H9 (cell line): ENCODE results near the gene ITGA1. TPM values are rescaled to one million over a fixed set of nuclear protein-coding genes. Genes with fewer than 3 reads are reported as not detected.

Experiments used
- DNase-seq: peaks from one replicate; pipeline ENCODE4 v3.0.0-alpha.2; 2017
- H2AFZ ChIP-seq: one replicate; pipeline ENCODE4 v1.6.1; 2013; ENCODE audit warnings: mild to moderate bottlenecking, low read length, control low read depth, moderate library complexity
- H2AK5ac ChIP-seq: 2 replicates; pipeline ENCODE4 v1.6.1; 2013; ENCODE audit warnings: low read length, control low read depth, mixed read lengths; ENCODE audit not compliant: insufficient read length
- H2BK120ac ChIP-seq: one replicate; pipeline ENCODE4 v1.6.1; 2013; ENCODE audit warnings: low read depth, mild to moderate bottlenecking, low read length, control low read depth, inconsistent platforms; ENCODE audit not compliant: poor library complexity, severe bottlenecking
- H2BK12ac ChIP-seq: 2 replicates; pipeline ENCODE4 v1.6.1; 2013; ENCODE audit warnings: low read length, control low read depth, mixed read lengths, low read depth; ENCODE audit not compliant: insufficient read length
- H2BK15ac ChIP-seq: 2 replicates; pipeline ENCODE4 v1.6.1; 2013; ENCODE audit warnings: low read depth, low read length, control low read depth
- H2BK20ac ChIP-seq: one replicate; pipeline ENCODE4 v1.6.1; 2013; ENCODE audit warnings: low read depth, mild to moderate bottlenecking, low read length, control low read depth, inconsistent platforms; ENCODE audit not compliant: poor library complexity, severe bottlenecking
- H2BK5ac ChIP-seq: 2 replicates; pipeline ENCODE4 v1.6.1; 2013; ENCODE audit warnings: low read length, control low read depth, mixed read lengths; ENCODE audit not compliant: insufficient read length
- H3K14ac ChIP-seq: 2 replicates; pipeline ENCODE4 v1.6.1; 2013; ENCODE audit warnings: low read length, control low read depth; ENCODE audit not compliant: insufficient read depth
- H3K18ac ChIP-seq: 2 replicates; pipeline ENCODE4 v1.6.1; 2013; ENCODE audit warnings: low read depth, mild to moderate bottlenecking, mixed read lengths, low read length, control low read depth; ENCODE audit not compliant: insufficient read length
- H3K23ac ChIP-seq: 2 replicates; pipeline ENCODE4 v1.6.1; 2013; ENCODE audit warnings: low read length, control low read depth, mixed read lengths, low read depth; ENCODE audit not compliant: insufficient read length
- H3K23me2 ChIP-seq: 2 replicates; pipeline ENCODE4 v1.6.1; 2013; ENCODE audit warnings: low read depth, mild to moderate bottlenecking, mixed read lengths, low read length, control low read depth; ENCODE audit not compliant: insufficient read length, poor library complexity, severe bottlenecking
- H3K27ac ChIP-seq: 2 replicates; pipeline ENCODE4 v1.5.1; 2013; ENCODE audit warnings: low read length, control low read depth, mixed read lengths, low read depth; ENCODE audit not compliant: insufficient read length
- H3K27me3 ChIP-seq: 2 replicates; pipeline ENCODE4 v1.6.1; 2013; ENCODE audit warnings: low read length, control low read depth, inconsistent platforms; ENCODE audit not compliant: insufficient read depth
- H3K4ac ChIP-seq: 2 replicates; pipeline ENCODE4 v1.6.1; 2013; ENCODE audit warnings: low read depth, mild to moderate bottlenecking, control low read depth, inconsistent platforms, low read length, moderate library complexity
- H3K4me1 ChIP-seq: 2 replicates; pipeline ENCODE4 v1.6.1; 2013; ENCODE audit warnings: low read length, control low read depth, inconsistent platforms; ENCODE audit not compliant: insufficient read depth
- H3K4me2 ChIP-seq: 2 replicates; pipeline ENCODE4 v1.6.1; 2013; ENCODE audit warnings: low read length, control low read depth, mixed read lengths; ENCODE audit not compliant: insufficient read length, insufficient read depth
- H3K56ac ChIP-seq: 2 replicates; pipeline ENCODE4 v1.6.1; 2013; ENCODE audit warnings: low read depth, mild to moderate bottlenecking, mixed read lengths, low read length, control low read depth; ENCODE audit not compliant: insufficient read length
- H3K79me1 ChIP-seq: 2 replicates; pipeline ENCODE4 v1.6.1; 2013; ENCODE audit warnings: low read depth, mild to moderate bottlenecking, moderate library complexity, low read length, control low read depth, inconsistent platforms; ENCODE audit not compliant: insufficient read depth, poor library complexity, severe bottlenecking
- H3K79me2 ChIP-seq: 2 replicates; pipeline ENCODE4 v1.6.1; 2013; ENCODE audit warnings: low read length, control low read depth, inconsistent platforms; ENCODE audit not compliant: insufficient read depth
- H3K9ac ChIP-seq: 2 replicates; pipeline ENCODE4 v1.6.1; 2013; ENCODE audit warnings: low read length, control low read depth, mixed read lengths; ENCODE audit not compliant: insufficient read length; ENCODE audit errors: extremely low read depth
- H3K9me3 ChIP-seq: one replicate; pipeline ENCODE4 v1.6.1; 2013; ENCODE audit warnings: low read depth, low read length, inconsistent platforms; ENCODE audit not compliant: control insufficient read depth
- H3T11ph ChIP-seq: one replicate; pipeline ENCODE4 v1.6.1; 2013; ENCODE audit warnings: mild to moderate bottlenecking, low read length, control low read depth, inconsistent platforms
- H4K20me1 ChIP-seq: one replicate; pipeline ENCODE4 v1.6.1; 2013; ENCODE audit not compliant: control insufficient read depth, insufficient read length, insufficient read depth
- H4K5ac ChIP-seq: 2 replicates; pipeline ENCODE4 v1.6.1; 2013; ENCODE audit warnings: low read depth, mild to moderate bottlenecking, mixed read lengths, low read length, control low read depth; ENCODE audit not compliant: insufficient read length
- H4K8ac ChIP-seq: replicated peaks from 2 replicates; pipeline ENCODE4 v1.6.1; 2013; ENCODE audit warnings: low read length, control low read depth, mixed read lengths, low read depth; ENCODE audit not compliant: insufficient read length
- H4K91ac ChIP-seq: 2 replicates; pipeline ENCODE4 v1.6.1; 2013; ENCODE audit warnings: low read depth, mild to moderate bottlenecking, moderate library complexity, mixed read lengths, low read length, control low read depth; ENCODE audit not compliant: insufficient read length
- H3K27ac Mint-ChIP-seq, 3 experiments: 2 replicates in 2 of 3; 3 replicates in 1 of 3; pipeline ENCODE4 v1.8.0; 2020 to 2021; ENCODE audit warnings: mixed read lengths in 3 of 3, mild to moderate bottlenecking in 1 of 3, moderate library complexity in 1 of 3
- H3K27me3 Mint-ChIP-seq: 2 replicates; pipeline ENCODE4 v1.8.0; 2021; ENCODE audit warnings: low read depth, mild to moderate bottlenecking, moderate library complexity, mixed read lengths
- H3K36me3 Mint-ChIP-seq, 3 experiments: 2 replicates in 2 of 3; 3 replicates in 1 of 3; pipeline ENCODE4 v1.8.0; 2020 to 2021; ENCODE audit warnings: low read depth in 3 of 3, mixed read lengths in 3 of 3; ENCODE audit not compliant: insufficient read depth in 1 of 3
- H3K4me1 Mint-ChIP-seq, 2 experiments: 2 replicates each; pipeline ENCODE4 v1.8.0; 2020; ENCODE audit warnings: mixed read lengths in 2 of 2
- H3K4me3 Mint-ChIP-seq, 2 experiments: 2 replicates in 1 of 2; 3 replicates in 1 of 2; pipeline ENCODE4 v1.8.0; 2020 to 2021; ENCODE audit warnings: mild to moderate bottlenecking in 2 of 2, mixed read lengths in 2 of 2, moderate library complexity in 1 of 2
- H3K9me3 Mint-ChIP-seq, 2 experiments: 2 replicates in 1 of 2; 3 replicates in 1 of 2; pipeline ENCODE4 v1.8.0; 2020; ENCODE audit warnings: mild to moderate bottlenecking in 2 of 2, mixed read lengths in 2 of 2, moderate library complexity in 1 of 2
- CTCF ChIP-seq: fragments of 200-600 bp; sonication (generic); conservative IDR thresholded peaks from 3 replicates; pipeline ENCODE4 v1.8.0; 2021; ENCODE audit warnings: antibody characterized with exemption, mild to moderate bottlenecking
- WGBS: extraction: QIAGEN DNeasy Blood & Tissue Kit; methylation state at CpG from one replicate; pipeline ENCODE4 v1.1.7; 2013; ENCODE audit warnings: missing lambda C conversion rate, low lambda C conversion rate, mixed read lengths; ENCODE audit not compliant: insufficient read length; ENCODE audit errors: extremely low coverage; 5-methylcytosine and 5-hydroxymethylcytosine counted together
- total RNA-seq: library from RNA; stranded (reverse); gene quantifications from 2 replicates; pipeline ENCODE4 v1.2.1, GENCODE V29; 2021

Gene ITGA1
- total RNA-seq, 1 experiment from 2014 or later, result 3.9 TPM

GRCh38 chr5:52838326-52839015, 50.8 kb downstream of the ITGA1 start:
- Histone ChIP-seq H4K91ac (no peak overlapping the region), H4K8ac (no peak overlapping the region), H2BK15ac (no peak overlapping the region), H2AFZ (no peak overlapping the region), H2BK20ac (no peak overlapping the region), H2BK120ac (no peak overlapping the region), H3T11ph (no peak overlapping the region), H3K27me3 (no peaks in the 10 kb centered on the region), H3K27ac (no peak overlapping the region), H3K4ac (no peak overlapping the region), H3K23ac (no peak overlapping the region), H2BK12ac (no peak overlapping the region), H3K79me2 (no peaks in the 10 kb centered on the region), H3K4me2 (no peak overlapping the region), H3K9me3 (no peaks in the 10 kb centered on the region), H3K4me1 (no peaks in the 10 kb centered on the region), H4K20me1 (no peaks in the 10 kb centered on the region), H2AK5ac (no peak overlapping the region), H2BK5ac (no peak overlapping the region), H3K79me1 (no peaks in the 10 kb centered on the region), H3K18ac (no peak overlapping the region), H4K5ac (no peak overlapping the region), H3K23me2 (no peaks in the 10 kb centered on the region), H3K56ac (no peak overlapping the region), H3K9ac (no peak overlapping the region), H3K14ac (no peak overlapping the region)
- H3K27me3 Mint-ChIP-seq, result no peaks in the 10 kb centered on the region; the same call in 1 of the 2 replicates
- no peak overlapping the region for H3K4me3 Mint-ChIP-seq
- H3K9me3 Mint-ChIP-seq, result no peaks in the 10 kb centered on the region
- WGBS, result no CpG with 5 or more reads among the region's 7 CpGs
- no peak for TF ChIP-seq CTCF
- H3K4me1 Mint-ChIP-seq, result no peaks in the 10 kb centered on the region
- no peaks in the 10 kb centered on the region for H3K36me3 Mint-ChIP-seq
- DNase-seq, result no peak
- no peak overlapping the region for H3K27ac Mint-ChIP-seq
